HG03378 (cell line): ENCODE measurements around the gene TMEM140.
"Not testable (repeated sequence)": the region's sequence is repeated elsewhere in the genome, so short reads cannot be mapped to it uniquely, and the experiment has no call there.

ENCODE experiments used
- ATAC-seq: cut with Tn5 transposase; IDR thresholded peaks from one replicate; pipeline ENCODE4 v1.9.1; 2021; ENCODE audit warnings: mild to moderate bottlenecking, moderate library complexity; ENCODE audit not compliant: unreplicated experiment

Gene TMEM140

DNA sequence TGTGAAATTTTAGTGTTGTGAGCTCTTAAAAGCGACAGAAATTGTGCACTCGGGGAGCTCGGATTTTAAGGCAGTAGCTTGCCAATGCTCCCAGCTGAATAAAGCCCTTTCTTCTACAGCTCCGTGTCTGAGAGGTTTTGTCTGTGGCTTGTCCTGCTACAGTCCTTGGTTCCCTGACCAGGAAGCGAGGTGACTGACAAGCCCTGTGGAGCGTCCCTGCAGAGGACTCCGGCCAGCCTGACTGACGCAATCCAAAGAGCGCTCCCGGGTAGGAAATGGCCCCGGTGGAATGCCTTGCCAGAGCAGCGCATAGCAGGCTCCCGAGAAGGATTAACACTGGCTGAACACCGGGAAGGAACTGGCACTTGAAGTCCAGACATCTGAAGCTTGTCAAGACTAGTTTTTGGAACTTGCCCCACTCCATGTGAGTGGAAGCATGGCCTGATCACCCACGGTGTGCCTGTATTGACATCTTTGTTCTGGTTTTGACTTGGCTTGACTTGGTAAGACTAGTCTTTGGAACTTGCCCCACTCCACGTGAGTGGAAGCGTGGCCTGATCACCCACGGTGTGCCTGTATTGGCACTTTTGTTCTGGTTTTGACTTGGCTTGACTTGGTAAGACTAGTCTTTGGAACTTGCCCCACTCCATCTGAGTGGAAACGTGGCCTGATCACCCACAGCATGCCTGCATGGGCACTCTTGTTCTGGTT is 23.9 kb downstream of the TMEM140 start:
- not testable (repeated sequence) for ATAC-seq

DNA sequence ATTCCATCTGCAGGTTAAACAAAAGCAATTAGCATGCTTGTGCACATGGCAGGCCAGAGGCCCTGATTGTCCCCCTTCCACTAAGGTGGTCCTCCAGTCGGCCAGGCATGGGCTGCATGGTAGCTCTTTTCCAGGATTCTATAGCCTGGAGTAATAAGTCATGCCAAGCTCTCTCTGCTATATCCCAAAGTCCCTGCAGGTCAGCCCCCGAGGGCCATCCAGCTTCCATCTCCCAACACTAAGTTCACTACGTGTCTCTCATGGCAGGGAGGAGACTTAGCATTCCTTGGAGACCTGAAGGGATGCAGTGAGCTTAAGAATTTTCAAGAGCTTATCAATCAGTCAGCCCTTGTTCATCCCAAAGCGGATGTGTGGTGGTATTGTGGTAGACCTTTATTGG is 26.0 kb downstream of the TMEM140 start:
- ATAC-seq, result not testable (repeated sequence)

- no peak for ATAC-seq
Observed at GRCh38 chr7:135174941-135175340, 27.1 kb downstream of the TMEM140 start.

DNA sequence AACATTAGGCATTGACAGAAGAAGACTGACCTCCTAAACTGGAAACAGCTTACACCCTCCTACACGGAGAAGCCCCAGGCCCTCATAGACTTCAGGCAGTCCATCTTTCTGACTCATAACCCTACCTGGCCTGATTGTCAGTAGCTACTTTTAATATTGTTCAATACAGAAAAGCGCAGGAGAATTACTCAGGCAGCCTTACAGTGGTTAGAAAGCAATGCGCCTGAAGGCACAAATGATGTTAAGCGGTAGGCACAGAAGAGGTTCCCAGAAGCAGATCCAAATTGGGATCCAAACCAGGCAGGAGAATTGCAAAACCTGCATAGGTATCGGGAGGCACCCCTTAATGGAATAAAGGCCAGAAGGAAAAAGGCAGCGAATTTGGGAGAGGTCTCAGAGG is 28.1 kb downstream of the TMEM140 start:
- no peak for ATAC-seq

DNA sequence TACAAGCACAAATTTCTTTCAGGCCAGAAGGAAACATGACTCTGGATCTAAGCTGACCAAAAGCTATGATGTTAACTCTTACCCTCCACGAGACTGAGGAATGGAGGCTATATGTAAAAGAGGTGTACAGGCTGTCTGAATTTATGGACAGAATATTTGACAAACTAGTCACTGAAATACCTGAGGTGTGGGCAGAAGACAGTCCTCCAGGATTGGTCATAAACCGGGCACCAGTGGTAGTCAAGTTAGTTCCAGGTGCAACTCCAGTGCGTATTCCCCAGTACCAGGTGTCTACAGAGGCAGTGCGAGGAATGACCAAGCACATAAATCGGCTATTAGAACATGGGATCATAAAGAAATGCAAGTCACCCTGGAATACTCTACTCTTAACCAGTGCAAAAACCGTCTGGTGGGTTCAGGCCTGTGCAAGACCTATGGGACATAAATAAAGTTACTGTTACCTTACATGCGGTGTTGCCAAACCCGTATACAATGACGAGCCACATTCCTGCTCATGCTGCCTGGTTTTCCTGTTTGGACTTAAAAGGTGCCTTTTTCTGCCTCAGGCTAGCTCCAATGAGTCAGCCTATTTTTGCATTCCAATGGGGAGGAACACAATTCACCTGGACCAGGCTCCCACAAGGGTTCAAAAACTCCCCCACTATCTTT is 29.3 kb downstream of the TMEM140 start:
- no peak for ATAC-seq

DNA sequence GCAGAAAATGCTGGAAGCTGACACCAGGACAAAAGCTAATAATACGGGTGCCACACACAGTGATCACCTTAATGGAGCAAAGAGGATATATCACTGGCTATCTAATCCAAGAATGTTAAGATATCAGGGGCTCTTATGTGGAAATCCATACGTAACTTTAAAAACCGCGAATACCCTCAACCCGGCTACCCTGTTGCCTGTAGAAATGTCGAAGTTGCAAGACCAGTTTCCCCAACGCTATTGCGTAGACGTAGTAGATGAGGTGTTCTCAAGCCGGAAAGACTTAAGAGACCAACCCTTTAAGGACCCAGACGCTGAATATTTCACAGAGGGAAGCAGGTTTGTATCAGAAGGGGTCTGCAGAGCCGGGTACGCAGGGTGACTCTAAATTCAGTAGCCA is 30.5 kb downstream of the TMEM140 start:
- no peak for ATAC-seq

GRCh38 chr7:135179321-135179925 is 31.6 kb downstream of the TMEM140 start:
- no peak for ATAC-seq

GRCh38 chr7:135180122-135180521 is 32.2 kb downstream of the TMEM140 start:
- no peak for ATAC-seq

GRCh38 chr7:135181261-135181928 is 33.5 kb downstream of the TMEM140 start:
- no peak for ATAC-seq

DNA sequence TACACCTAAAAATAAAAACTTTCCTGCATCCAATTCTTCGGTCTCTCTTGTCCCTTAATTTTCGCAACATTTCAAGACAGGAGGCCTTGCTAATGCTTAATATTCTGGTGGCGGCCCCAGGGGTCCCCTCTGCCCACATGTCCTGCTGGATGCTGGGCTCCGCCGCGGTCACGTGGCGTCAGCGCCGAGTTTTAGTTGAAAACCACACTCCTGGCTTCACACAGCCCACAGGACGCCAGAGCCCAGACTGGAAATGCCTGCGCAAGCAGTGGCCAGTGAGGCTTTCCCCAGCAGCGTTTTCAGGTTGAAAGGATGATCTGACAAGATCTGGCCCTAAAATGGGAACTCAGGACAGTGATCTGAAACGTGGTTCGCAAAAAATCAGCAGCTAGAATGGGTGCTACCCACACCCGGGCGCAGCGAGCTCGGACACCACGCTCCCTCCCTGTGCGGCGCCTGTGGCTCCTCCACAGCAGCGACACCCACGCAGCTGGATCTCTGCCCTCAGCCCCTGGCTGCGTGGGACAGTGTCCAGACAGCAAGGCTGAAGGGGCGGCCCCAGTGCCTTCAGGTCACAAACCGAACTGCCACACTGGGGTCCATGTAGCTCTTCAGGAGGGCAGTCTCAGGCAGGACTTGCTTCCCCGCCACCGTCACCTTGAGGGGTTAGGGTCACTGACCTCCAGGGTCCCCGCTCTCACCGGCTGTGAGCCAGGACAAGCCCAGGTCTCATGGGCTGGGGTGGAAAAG is 34.2 kb downstream of the TMEM140 start:
- ATAC-seq, result no peak

DNA sequence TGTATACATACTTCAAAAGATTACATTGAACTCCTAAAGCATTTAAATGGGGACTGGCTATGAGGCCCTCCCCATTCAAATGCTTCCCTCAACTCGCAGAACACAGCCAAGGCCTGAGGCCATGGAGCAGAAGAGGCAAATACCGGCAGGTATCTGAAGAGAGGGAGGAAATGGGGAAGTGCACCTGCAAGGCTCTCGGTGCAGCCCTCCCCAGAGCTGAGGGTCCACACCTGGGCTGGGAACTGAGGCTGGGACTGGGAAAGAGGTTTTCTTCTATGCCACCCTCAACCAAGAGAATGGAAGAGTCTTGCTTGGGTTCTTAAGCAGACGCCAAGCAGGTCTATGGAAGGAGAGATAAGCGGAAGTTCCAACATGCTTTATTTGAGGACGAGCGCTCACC is 35.6 kb downstream of the TMEM140 start:
- no peak for ATAC-seq

DNA sequence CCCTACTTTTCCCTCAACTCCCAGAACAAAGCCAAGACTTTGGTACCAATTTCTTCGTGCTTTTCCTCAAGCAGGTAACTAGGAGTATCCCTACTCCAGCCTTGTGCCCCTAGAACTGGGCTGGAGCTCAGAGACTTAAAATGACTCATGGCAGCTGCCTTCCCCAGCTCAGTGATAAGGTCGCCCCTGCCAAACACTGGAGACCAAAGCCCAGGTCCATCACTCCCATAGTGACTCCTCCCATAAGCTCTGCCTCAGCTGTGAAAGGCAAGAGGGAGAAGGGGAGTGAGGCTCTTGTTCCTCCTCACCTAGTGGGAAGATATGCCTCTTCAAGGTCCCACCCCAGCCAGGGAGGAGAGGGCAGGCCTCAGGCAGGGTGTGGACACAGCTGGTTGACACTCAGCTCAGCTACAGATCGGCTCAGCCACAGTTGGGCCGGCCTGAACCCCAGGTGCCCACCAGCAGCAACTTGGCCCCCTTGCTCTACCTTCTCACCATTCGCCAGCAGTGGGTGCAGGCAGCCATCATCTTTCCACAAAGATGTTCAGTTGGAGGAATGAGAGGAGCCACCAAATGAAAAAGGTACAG is 36.5 kb downstream of the TMEM140 start:
- no peak for ATAC-seq

DNA sequence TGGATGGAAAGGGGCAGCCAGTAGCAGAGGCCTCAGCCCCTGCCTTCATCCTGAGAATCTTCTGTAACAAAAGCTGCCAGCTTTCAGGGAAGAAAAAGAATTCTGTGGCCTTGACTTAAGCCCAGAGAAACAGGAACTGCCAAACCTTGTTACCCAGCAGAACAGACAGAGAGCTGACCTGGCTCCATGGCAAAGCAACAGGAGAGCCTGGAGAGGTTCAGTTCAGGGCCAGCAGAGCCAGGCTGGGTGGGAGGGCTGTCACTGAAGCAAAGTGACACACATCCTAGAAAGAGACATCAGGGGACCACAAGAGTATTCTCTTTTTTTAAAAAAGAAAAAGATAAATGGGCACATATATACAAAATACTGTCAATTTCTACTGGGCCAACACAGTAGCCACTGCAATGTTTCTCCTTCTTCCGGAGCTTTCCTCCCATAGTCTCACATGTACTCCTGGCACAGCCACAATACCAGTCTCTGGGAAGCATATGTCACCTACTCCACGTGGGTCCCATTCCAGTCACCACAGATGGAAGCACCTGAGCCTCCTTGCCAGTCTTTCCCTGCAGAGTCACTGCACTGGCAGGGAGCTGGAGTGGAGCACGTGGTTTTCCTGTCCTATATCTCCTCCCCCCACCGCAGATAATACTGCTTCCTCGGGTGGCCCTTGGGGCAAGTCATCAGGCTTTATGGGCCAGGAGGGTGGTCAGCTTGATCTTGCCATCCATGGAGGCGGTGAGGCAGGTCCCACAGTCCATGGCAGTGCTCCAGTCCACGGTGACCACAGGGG is 37.8 kb downstream of the TMEM140 start:
- no peak for ATAC-seq

- no peak for ATAC-seq
Observed at GRCh38 chr7:135186261-135186540, 38.3 kb downstream of the TMEM140 start.

DNA sequence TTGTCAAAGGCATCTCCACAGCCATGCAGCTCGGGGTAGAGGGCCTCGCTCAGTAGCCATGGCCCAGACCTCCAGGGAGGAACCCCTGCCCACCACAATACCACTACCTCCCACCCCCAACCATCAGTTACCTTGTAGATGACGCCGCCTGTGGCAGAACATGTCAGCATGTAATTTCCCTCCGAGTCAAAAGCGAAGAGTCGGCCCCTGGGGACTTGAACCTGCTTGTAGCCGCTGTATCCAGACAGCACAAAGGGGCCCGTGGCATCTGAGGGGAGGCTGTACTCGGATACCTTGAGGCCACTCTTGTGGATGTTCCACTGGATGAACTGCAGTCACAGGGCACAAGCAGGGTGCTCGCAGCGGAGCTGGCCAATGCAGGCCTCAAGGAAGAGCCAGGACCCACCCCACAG is 39.0 kb downstream of the TMEM140 start:
- peak; percentile 65 for ATAC-seq

DNA sequence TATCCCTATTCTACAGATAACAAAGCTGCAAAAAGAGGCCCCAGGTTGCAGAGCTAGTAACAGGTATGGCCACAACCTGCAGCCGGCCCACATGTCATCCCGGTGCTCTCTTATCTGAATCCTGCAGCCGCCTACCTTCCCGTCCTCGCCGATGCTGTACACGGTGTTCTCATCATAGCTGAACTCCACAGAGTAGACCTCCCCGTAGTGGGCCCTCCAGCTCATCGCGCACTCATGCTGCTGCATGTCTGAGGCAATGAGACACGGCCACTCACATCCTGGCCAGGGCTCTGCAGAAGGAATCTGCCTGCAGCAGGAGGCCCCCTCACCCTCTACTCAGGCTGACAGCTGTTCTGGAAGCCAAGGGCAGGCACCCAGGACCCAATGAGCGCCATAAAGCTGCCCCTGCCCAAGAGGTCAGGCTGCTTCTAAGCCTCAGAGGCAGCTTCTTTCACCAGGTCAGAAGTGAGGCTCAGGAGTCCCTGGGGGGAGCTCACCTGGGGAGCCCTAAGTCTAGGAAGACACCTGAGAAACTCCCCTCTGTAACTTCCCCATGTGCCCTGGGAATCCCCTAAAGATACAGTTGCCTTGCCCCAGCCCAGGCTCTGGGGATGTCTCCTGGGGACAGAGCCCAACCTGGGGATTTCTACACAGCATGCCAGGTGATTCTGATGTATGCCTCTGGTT is 40.6 kb downstream of the TMEM140 start:
- peak; percentile 47 for ATAC-seq

DNA sequence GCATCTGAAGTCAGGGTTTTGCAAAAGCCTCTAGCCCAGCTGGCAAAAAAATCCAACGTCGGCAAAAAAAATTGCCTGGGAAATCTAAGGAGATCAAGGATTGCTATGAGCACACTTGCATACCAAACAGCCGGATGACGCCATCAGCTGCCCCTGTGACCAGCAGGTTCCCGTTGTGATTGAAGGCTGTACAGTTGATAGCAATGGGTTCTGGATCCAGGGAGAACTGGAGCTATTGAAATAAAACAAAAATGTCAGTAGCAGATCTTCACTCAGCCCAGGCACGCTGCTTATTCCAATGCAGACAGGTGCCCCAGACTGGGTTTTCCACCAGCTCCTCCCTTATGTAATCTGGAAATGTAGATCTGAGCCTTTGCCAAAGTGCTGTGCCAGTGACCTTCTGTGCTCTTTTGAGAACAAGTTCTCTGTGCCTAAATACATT is 41.4 kb downstream of the TMEM140 start:
- no peak for ATAC-seq

DNA sequence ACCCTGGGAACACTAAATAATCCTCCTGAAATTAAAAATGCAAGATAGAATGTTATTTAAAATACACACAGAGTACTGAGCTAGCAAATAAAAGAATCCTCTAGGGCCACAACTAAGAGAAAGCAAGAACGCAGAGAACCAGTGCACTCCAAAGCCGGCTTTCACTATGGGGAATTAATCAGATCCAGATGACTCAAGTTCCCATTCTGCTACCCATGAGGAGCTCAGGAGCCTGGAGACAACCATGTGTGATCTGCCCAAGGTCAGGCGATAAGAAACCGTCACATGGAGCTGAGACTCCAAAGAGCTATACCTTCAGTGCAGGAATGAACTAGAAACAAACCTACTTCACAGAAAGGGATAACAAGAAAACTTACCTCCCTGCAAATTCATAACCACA is 42.1 kb downstream of the TMEM140 start:
- no peak for ATAC-seq

GRCh38 chr7:135190703-135191102 is 42.8 kb downstream of the TMEM140 start:
- ATAC-seq, result no peak
